HepG2 (cell line): ENCODE data around the gene ANTXR1. TPM values are rescaled to one million over a fixed set of nuclear protein-coding genes. Genes with fewer than 3 reads are reported as not detected.

ENCODE experiments used
- ATRX ChIP-seq: sonication (generic); formaldehyde crosslinking; IDR thresholded peaks from 2 replicates; pipeline ENCODE4 v1.4.0; 2020; ENCODE audit warnings: missing genetic modification reagents, borderline replicate concordance
- ZFP36 ChIP-seq: fragments of 150-350 bp; IDR thresholded peaks from 2 replicates; pipeline ENCODE4 v1.6.1; 2018; ENCODE audit warnings: borderline replicate concordance, low read length, low read depth; ENCODE audit not compliant: partially characterized antibody
- polyA plus RNA-seq, 8 experiments: library from polyadenylated mRNA; depleted of rRNA in 3 of 8; stranded (reverse) in 7 of 8; unstranded in 1 of 8; fragments of >200 nt; fragmentation: Illumina TruSeq in 4 of 8; extraction: Trizol in 4 of 8; gene quantifications; 2 replicates each; pipeline versions ENCODE4 v1.2.1 to v1.2.3, GENCODE V29; 2011 to 2016; ENCODE audit warnings: low read depth in 4 of 8, missing spikeins in 1 of 8, mixed read lengths in 1 of 8; ENCODE audit not compliant: insufficient read depth in 1 of 8
- total RNA-seq, 5 experiments: library from RNA; depleted of rRNA; stranded (reverse); fragments of >200 nt; fragmentation: Illumina TruSeq; extraction: Trizol; gene quantifications; 2 replicates each; pipeline ENCODE4 v1.2.3, GENCODE V29; 2016; ENCODE audit warnings: low read depth in 1 of 5
- TF ChIP-seq, protein P1 (sequence below): sonication (generic); formaldehyde crosslinking; IDR thresholded peaks from 2 replicates; pipeline ENCODE4 v1.5.0; 2020; ENCODE audit warnings: missing genetic modification reagents, mild to moderate bottlenecking, borderline replicate concordance
- TF ChIP-seq, protein P2 (sequence below): sonication (generic); formaldehyde crosslinking; IDR thresholded peaks from 2 replicates; pipeline ENCODE4 v1.5.0; 2020; ENCODE audit warnings: mild to moderate bottlenecking, missing genetic modification reagents, borderline replicate concordance
- TF ChIP-seq, protein P3 (sequence below): sonication (generic); formaldehyde crosslinking; IDR thresholded peaks from 2 replicates; pipeline ENCODE4 v1.4.0; 2020; ENCODE audit warnings: mild to moderate bottlenecking, low read depth, missing genetic modification reagents
- TF ChIP-seq, protein P4 (sequence below): sonication (generic); formaldehyde crosslinking; IDR thresholded peaks from 2 replicates; pipeline ENCODE4 v1.9.0; 2021; ENCODE audit warnings: missing genetic modification reagents, borderline replicate concordance
- TF ChIP-seq, protein P5 (sequence below): fragments of 450-650 bp; IDR thresholded peaks from 2 replicates; pipeline ENCODE4 v1.6.1; 2017

Gene ANTXR1
- total and polyA plus RNA-seq, 2 of the 13 experiments (the other 11 are each of a cell fraction or from before 2014, with no cell fraction given): 4.5 to 12.7 TPM

DNA sequence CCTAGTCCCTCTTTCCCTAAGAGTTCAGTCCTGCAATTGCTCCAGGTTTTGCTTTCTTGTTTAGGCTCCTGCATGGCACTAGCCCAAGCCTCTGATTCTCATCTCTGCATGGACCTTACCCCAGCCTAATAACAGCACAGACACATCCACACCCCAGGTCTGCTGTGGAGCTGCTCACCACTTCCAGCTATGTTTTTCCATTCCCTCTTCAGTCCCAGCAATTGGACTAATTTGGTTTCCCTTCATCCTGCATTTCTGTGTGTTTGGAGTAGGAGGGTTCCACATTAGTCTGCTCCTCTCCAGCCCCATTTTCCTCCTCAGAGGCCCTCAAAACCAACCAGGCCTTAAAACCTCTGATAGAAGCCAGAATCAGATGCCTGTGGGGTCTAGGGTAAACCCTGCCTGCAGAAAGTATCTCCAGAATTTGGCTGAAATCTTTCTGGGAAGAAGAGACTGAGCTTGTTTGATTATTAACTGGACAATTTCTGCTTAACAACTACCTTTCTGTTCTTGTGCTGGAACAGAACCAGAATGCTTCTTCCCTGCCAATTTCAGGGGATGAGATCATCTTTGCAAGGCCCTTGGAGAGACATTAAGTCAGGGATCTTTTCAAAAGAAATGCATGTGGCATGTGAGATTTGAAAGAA is 278.1 kb downstream of the ANTXR1 start (continued):
- TF ChIP-seq, protein P1, sequence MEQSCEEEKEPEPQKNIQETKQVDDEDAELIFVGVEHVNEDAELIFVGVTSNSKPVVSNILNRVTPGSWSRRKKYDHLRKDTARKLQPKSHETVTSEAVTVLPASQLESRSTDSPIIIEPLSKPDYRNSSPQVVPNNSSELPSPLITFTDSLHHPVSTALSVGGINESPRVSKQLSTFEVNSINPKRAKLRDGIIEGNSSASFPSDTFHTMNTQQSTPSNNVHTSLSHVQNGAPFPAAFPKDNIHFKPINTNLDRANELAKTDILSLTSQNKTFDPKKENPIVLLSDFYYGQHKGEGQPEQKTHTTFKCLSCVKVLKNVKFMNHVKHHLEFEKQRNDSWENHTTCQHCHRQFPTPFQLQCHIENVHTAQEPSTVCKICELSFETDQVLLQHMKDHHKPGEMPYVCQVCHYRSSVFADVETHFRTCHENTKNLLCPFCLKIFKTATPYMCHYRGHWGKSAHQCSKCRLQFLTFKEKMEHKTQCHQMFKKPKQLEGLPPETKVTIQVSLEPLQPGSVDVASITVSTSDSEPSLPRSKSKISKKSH: no peak
- TF ChIP-seq, protein P2, sequence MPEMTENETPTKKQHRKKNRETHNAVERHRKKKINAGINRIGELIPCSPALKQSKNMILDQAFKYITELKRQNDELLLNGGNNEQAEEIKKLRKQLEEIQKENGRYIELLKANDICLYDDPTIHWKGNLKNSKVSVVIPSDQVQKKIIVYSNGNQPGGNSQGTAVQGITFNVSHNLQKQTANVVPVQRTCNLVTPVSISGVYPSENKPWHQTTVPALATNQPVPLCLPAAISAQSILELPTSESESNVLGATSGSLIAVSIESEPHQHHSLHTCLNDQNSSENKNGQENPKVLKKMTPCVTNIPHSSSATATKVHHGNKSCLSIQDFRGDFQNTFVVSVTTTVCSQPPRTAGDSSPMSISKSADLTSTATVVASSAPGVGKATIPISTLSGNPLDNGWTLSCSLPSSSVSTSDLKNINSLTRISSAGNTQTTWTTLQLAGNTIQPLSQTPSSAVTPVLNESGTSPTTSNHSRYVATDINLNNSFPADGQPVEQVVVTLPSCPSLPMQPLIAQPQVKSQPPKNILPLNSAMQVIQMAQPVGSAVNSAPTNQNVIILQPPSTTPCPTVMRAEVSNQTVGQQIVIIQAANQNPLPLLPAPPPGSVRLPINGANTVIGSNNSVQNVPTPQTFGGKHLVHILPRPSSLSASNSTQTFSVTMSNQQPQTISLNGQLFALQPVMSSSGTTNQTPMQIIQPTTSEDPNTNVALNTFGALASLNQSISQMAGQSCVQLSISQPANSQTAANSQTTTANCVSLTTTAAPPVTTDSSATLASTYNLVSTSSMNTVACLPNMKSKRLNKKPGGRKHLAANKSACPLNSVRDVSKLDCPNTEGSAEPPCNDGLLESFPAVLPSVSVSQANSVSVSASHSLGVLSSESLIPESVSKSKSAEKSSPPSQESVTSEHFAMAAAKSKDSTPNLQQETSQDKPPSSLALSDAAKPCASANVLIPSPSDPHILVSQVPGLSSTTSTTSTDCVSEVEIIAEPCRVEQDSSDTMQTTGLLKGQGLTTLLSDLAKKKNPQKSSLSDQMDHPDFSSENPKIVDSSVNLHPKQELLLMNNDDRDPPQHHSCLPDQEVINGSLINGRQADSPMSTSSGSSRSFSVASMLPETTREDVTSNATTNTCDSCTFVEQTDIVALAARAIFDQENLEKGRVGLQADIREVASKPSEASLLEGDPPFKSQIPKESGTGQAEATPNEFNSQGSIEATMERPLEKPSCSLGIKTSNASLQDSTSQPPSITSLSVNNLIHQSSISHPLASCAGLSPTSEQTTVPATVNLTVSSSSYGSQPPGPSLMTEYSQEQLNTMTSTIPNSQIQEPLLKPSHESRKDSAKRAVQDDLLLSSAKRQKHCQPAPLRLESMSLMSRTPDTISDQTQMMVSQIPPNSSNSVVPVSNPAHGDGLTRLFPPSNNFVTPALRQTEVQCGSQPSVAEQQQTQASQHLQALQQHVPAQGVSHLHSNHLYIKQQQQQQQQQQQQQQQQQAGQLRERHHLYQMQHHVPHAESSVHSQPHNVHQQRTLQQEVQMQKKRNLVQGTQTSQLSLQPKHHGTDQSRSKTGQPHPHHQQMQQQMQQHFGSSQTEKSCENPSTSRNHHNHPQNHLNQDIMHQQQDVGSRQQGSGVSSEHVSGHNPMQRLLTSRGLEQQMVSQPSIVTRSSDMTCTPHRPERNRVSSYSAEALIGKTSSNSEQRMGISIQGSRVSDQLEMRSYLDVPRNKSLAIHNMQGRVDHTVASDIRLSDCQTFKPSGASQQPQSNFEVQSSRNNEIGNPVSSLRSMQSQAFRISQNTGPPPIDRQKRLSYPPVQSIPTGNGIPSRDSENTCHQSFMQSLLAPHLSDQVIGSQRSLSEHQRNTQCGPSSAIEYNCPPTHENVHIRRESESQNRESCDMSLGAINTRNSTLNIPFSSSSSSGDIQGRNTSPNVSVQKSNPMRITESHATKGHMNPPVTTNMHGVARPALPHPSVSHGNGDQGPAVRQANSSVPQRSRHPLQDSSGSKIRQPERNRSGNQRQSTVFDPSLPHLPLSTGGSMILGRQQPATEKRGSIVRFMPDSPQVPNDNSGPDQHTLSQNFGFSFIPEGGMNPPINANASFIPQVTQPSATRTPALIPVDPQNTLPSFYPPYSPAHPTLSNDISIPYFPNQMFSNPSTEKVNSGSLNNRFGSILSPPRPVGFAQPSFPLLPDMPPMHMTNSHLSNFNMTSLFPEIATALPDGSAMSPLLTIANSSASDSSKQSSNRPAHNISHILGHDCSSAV (CRISPR knock-in tag): no peak
- TF ChIP-seq ZFP36 (no peak), ATRX (CRISPR knock-in tag) (no peak)
- TF ChIP-seq, protein P3, sequence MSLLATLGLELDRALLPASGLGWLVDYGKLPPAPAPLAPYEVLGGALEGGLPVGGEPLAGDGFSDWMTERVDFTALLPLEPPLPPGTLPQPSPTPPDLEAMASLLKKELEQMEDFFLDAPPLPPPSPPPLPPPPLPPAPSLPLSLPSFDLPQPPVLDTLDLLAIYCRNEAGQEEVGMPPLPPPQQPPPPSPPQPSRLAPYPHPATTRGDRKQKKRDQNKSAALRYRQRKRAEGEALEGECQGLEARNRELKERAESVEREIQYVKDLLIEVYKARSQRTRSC (CRISPR knock-in tag): no peak
- TF ChIP-seq, protein P4, sequence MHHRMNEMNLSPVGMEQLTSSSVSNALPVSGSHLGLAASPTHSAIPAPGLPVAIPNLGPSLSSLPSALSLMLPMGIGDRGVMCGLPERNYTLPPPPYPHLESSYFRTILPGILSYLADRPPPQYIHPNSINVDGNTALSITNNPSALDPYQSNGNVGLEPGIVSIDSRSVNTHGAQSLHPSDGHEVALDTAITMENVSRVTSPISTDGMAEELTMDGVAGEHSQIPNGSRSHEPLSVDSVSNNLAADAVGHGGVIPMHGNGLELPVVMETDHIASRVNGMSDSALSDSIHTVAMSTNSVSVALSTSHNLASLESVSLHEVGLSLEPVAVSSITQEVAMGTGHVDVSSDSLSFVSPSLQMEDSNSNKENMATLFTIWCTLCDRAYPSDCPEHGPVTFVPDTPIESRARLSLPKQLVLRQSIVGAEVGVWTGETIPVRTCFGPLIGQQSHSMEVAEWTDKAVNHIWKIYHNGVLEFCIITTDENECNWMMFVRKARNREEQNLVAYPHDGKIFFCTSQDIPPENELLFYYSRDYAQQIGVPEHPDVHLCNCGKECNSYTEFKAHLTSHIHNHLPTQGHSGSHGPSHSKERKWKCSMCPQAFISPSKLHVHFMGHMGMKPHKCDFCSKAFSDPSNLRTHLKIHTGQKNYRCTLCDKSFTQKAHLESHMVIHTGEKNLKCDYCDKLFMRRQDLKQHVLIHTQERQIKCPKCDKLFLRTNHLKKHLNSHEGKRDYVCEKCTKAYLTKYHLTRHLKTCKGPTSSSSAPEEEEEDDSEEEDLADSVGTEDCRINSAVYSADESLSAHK (CRISPR knock-in tag): no peak
- TF ChIP-seq, protein P5, sequence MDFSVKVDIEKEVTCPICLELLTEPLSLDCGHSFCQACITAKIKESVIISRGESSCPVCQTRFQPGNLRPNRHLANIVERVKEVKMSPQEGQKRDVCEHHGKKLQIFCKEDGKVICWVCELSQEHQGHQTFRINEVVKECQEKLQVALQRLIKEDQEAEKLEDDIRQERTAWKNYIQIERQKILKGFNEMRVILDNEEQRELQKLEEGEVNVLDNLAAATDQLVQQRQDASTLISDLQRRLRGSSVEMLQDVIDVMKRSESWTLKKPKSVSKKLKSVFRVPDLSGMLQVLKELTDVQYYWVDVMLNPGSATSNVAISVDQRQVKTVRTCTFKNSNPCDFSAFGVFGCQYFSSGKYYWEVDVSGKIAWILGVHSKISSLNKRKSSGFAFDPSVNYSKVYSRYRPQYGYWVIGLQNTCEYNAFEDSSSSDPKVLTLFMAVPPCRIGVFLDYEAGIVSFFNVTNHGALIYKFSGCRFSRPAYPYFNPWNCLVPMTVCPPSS: no peak
